ENCODE results near the gene DNASE1L1.

DNA sequence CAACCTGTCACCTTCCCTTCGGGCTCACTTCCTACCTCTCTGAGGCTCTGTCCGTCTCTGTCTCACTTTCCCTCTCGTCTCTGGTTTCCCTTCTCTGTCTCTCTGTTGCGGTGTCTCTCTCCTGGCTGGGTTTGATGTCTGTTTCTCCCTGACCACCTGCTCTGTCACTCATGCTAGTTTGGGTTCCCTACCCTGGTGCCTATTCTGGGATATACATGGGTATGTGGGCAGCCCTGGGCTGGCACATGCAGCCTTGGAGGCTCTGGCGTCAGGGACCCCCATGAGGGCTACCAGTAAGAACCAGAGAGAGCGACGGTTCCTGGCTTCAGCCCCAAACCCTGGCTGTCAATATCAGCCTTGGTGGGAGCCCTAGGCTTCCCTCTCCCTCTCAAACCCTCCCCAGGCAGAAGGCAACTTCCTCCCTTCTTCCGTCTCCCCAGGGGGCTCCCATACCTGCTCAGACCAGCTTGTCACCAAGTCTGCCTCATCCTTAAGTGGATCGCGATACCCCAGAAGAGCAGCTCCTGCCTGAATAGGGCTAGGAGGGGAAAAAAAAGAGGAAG lies 314 bp downstream of the DNASE1L1 start:
- TF ChIP-seq, protein P1, sequence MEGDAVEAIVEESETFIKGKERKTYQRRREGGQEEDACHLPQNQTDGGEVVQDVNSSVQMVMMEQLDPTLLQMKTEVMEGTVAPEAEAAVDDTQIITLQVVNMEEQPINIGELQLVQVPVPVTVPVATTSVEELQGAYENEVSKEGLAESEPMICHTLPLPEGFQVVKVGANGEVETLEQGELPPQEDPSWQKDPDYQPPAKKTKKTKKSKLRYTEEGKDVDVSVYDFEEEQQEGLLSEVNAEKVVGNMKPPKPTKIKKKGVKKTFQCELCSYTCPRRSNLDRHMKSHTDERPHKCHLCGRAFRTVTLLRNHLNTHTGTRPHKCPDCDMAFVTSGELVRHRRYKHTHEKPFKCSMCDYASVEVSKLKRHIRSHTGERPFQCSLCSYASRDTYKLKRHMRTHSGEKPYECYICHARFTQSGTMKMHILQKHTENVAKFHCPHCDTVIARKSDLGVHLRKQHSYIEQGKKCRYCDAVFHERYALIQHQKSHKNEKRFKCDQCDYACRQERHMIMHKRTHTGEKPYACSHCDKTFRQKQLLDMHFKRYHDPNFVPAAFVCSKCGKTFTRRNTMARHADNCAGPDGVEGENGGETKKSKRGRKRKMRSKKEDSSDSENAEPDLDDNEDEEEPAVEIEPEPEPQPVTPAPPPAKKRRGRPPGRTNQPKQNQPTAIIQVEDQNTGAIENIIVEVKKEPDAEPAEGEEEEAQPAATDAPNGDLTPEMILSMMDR (IDR thresholded peaks at IDR 0.05): no peak
- TF ChIP-seq POLR2A (IDR thresholded peaks at IDR 0.05) (no peak), EP300 (IDR thresholded peaks at IDR 0.05) (no peak), POLR2AphosphoS5 (IDR thresholded peaks at IDR 0.05) (no peak)

Measured in suprapubic skin (tissue), 4 donors.